GM12878 (cell line): ENCODE results near the gene C15orf62. TPM values are rescaled to one million over a fixed set of nuclear protein-coding genes. Genes with fewer than 3 reads are reported as not detected.

Experiments
- ATAC-seq: fragments of 200-7000 bp; cut with Tn5 transposase; 3 replicates; pipeline ENCODE4 v1.9.1; 2020; ENCODE audit warnings: mild to moderate bottlenecking, moderate library complexity
- BruUV-seq: library from RNA; stranded (reverse); fragments of 400-500 nt; replicated peaks from 2 replicates; lab custom pipeline; 2021; lab: Mats Ljungman, UMichigan
- CTCF ChIA-PET: fragments of 300-600 bp; sonication (Branson Sonifier 250); formaldehyde crosslinking; extraction: SDS; loops from one replicate; lab custom pipeline; 2021; ENCODE audit warnings: inconsistent platforms; lab: Yijun Ruan, JAX
- POLR2A ChIA-PET: fragments of 350-600 bp; formaldehyde crosslinking; extraction: SDS; loops from one replicate; lab custom pipeline; 2021; ENCODE audit warnings: inconsistent platforms; lab: Charles Lee
- RAD21 ChIA-PET: fragments of 300-600 bp; sonication (Branson Sonifier 250); formaldehyde crosslinking; loops from one replicate; lab custom pipeline; 2023; ENCODE audit warnings: antibody characterized with exemption; ENCODE audit not compliant: unreplicated experiment; lab: Charles Lee
- SMC1A ChIA-PET: fragments of 300-600 bp; sonication (Branson Sonifier 250); formaldehyde crosslinking; loops from one replicate; lab custom pipeline; 2023; ENCODE audit not compliant: unreplicated experiment, uncharacterized antibody; lab: Charles Lee
- DNase-seq: peaks from one replicate; pipeline ENCODE4 v3.0.0-alpha.2; 2011; ENCODE audit warnings: low read depth, low spot score
- FAIRE-seq: peaks from 3 replicates; lab custom pipeline; 2011; peaks lifted over from hg19 to GRCh38; lab: Jason Lieb, UNC
- H2AFZ ChIP-seq: 2 replicates; pipeline ENCODE4 v1.6.0; 2011; ENCODE audit warnings: low read depth, low read length, control low read depth; ENCODE audit not compliant: control insufficient read depth
- H3K27ac ChIP-seq: 2 replicates; pipeline ENCODE4 v1.5.1; 2011; ENCODE audit warnings: control low read depth; ENCODE audit not compliant: control insufficient read depth, insufficient read depth
- H3K27me3 ChIP-seq, 2 experiments: replicated peaks in 1 of 2; 2 replicates each; pipeline versions ENCODE4 v1.6.0 to v1.6.1; 2011; ENCODE audit warnings: low read length in 1 of 2; ENCODE audit not compliant: control insufficient read depth in 2 of 2, insufficient read depth in 2 of 2
- H3K36me3 ChIP-seq, 2 experiments: 2 replicates each; pipeline ENCODE4 v1.5.1; 2011; ENCODE audit warnings: low read length in 1 of 2; ENCODE audit not compliant: control insufficient read depth in 2 of 2, insufficient read depth in 2 of 2
- H3K4me1 ChIP-seq: 2 replicates; pipeline ENCODE4 v1.6.1; 2011; ENCODE audit warnings: mild to moderate bottlenecking, low read length, moderate library complexity, mixed read lengths; ENCODE audit not compliant: control insufficient read depth, insufficient read depth
- H3K4me2 ChIP-seq: 2 replicates; pipeline ENCODE4 v1.6.0; 2011; ENCODE audit warnings: control low read depth; ENCODE audit not compliant: control insufficient read depth, insufficient read depth
- H3K4me3 ChIP-seq: fragments of 200-600 bp; sonication (generic); 2 replicates; pipeline ENCODE4 v1.5.1; 2016
- H3K79me2 ChIP-seq: 2 replicates; pipeline ENCODE4 v1.6.0; 2011; ENCODE audit warnings: low read length; ENCODE audit not compliant: control insufficient read depth, insufficient read depth
- H3K9ac ChIP-seq: 2 replicates; pipeline ENCODE4 v1.8.0; 2011; ENCODE audit warnings: low read length, control low read depth, mixed read lengths; ENCODE audit not compliant: control insufficient read depth, insufficient read depth
- H3K9me3 ChIP-seq: replicated peaks from 3 replicates; pipeline ENCODE4 v1.5.1; 2011; ENCODE audit warnings: mild to moderate bottlenecking, low read length; ENCODE audit not compliant: control insufficient read depth, insufficient read depth
- H4K20me1 ChIP-seq: 2 replicates; pipeline ENCODE4 v1.6.0; 2011; ENCODE audit not compliant: control insufficient read depth, insufficient read depth
- BMI1 ChIP-seq: fragments of 450-650 bp; IDR thresholded peaks from 2 replicates; pipeline ENCODE4 v1.6.1; 2016; ENCODE audit warnings: mild to moderate bottlenecking, moderate library complexity, borderline replicate concordance
- CUX1 ChIP-seq: IDR thresholded peaks from 2 replicates; pipeline ENCODE4 v1.6.1; 2012; ENCODE audit warnings: improper control_type of control experiment, low read depth, low read length; ENCODE audit not compliant: insufficient replicate concordance
- FOS ChIP-seq: IDR thresholded peaks from 3 replicates; pipeline ENCODE4 v1.6.1; 2011; ENCODE audit warnings: borderline replicate concordance; ENCODE audit not compliant: insufficient read length; ENCODE audit errors: extremely low read depth
- MEF2B ChIP-seq: fragments of 450-650 bp; IDR thresholded peaks from 2 replicates; pipeline ENCODE4 v1.6.1; 2018; ENCODE audit warnings: mild to moderate bottlenecking, moderate library complexity; ENCODE audit not compliant: partially characterized antibody, poor library complexity, severe bottlenecking
- NRF1 ChIP-seq: conservative IDR thresholded peaks from 2 replicates; pipeline ENCODE4 v1.6.1; 2011; ENCODE audit warnings: mild to moderate bottlenecking, low read depth, low read length, improper control_type of control experiment
- POLR2A ChIP-seq: IDR thresholded peaks from 2 replicates; pipeline ENCODE4 v1.6.1; 2011; ENCODE audit warnings: low read depth, mild to moderate bottlenecking, low read length
- SMC3 ChIP-seq: IDR thresholded peaks from 2 replicates; pipeline ENCODE4 v1.6.1; 2011; ENCODE audit warnings: low read length, improper control_type of control experiment, borderline replicate concordance
- SP1 ChIP-seq: IDR thresholded peaks from one replicate; pipeline ENCODE4 v1.6.1; 2011; ENCODE audit warnings: low read depth, low read length
- ZBED1 ChIP-seq: IDR thresholded peaks from 2 replicates; pipeline ENCODE4 v1.6.1; 2016; ENCODE audit warnings: borderline replicate concordance
- ZNF24 ChIP-seq: fragments of 450-650 bp; IDR thresholded peaks from 2 replicates; pipeline ENCODE4 v1.6.1; 2017; ENCODE audit warnings: antibody characterized with exemption, mild to moderate bottlenecking
- WGBS: methylation state at CpG from one replicate; pipeline ENCODE4 v1.1.6; 2016; ENCODE audit warnings: low lambda C conversion rate; ENCODE audit not compliant: insufficient replicate concordance, insufficient coverage; ENCODE audit errors: missing lambda C conversion rate; 5-methylcytosine and 5-hydroxymethylcytosine counted together
- in situ Hi-C: fragments of 300-500 bp; cut with MboI; formaldehyde crosslinking; loops from 9 replicates; pipeline ENCODE4 v1.14.3; 2018; ENCODE audit warnings: mixed read lengths
- intact Hi-C: fragments of 100-400 bp; cut with micrococcal nuclease; formaldehyde crosslinking; loops from one replicate; pipeline ENCODE4 v1.14.2; 2022; ENCODE audit not compliant: unreplicated experiment
- polyA plus RNA-seq, 11 experiments: library from polyadenylated mRNA; depleted of rRNA in 4 of 11; unstranded in 6 of 11; stranded (reverse) in 5 of 11; fragments of >200 nt; fragmentation: Nextera tagmentation in 4 of 11; fragmentation: Illumina TruSeq in 1 of 11; extraction: Ambion mirVana in 4 of 11; extraction: Trizol in 1 of 11; gene quantifications; 1 replicate in 1 of 11; 2 replicates in 10 of 11; pipeline versions ENCODE4 v1.2.1 to v1.2.3, GENCODE V29; 2011 to 2016; ENCODE audit warnings: inconsistent platforms in 2 of 11, missing spikeins in 2 of 11, low read depth in 1 of 11
- total RNA-seq, 4 experiments: library from RNA; depleted of rRNA in 3 of 4; stranded (reverse); fragments of >200 nt in 3 of 4; fragmentation: Illumina TruSeq in 1 of 4; extraction: Trizol in 1 of 4; gene quantifications; 2 replicates each; pipeline versions ENCODE4 v1.2.1 to v1.2.3, GENCODE V29; 2013 to 2021

C15orf62 gene
- total and polyA plus RNA-seq, 10 of the 15 experiments (the other 5 are each of a cell fraction or from before 2014, with no cell fraction given) = 0.06 to 0.68 (median 0.40) TPM; not detected in 1

GRCh38 chr15:40736575-40736974, 33.2 kb upstream of the C15orf62 start:
- Histone ChIP-seq H3K36me3 (peaks cover 18 to 37% of the 10 kb centered on the region in 2 experiments), H3K9ac (no peak overlapping the region), H3K4me1 (no peaks in the 10 kb centered on the region), H4K20me1 (no peaks in the 10 kb centered on the region), H3K27ac (no peak overlapping the region), H3K9me3 (no peaks in the 10 kb centered on the region), H2AFZ (no peak overlapping the region), H3K27me3 (no peaks in the 10 kb centered on the region), H3K4me2 (no peak overlapping the region), H3K4me3 (no peak overlapping the region), H3K79me2 (no peaks in the 10 kb centered on the region)
- WGBS = 83% methylated on average over 4 of the region's 4 CpGs
- no TSS peak for BruUV-seq
- ChIA-PET CTCF (interaction anchor here (0.7 to 1.0 kb wide), 2 partner anchors 46 to 1021 kb away, joined by 3 read pairs; no protein-coding TSS in a partner anchor), SMC1A (interaction anchor here (1.4 to 3.0 kb wide), 2 partner anchors 29 to 46 kb away, joined by 4 to 9 read pairs; no protein-coding TSS in a partner anchor), RAD21 (no interaction called here), POLR2A (no interaction called here)
- in situ Hi-C loops (no loop called here), intact Hi-C loops (no loop called here)
- TF ChIP-seq POLR2A = no peak
- no peak for TF ChIP-seq SMC3
- TF ChIP-seq ZBED1 = no peak
- TF ChIP-seq CUX1 = no peak
- no peak for TF ChIP-seq MEF2B
- TF ChIP-seq SP1 = no peak
- no peak for TF ChIP-seq FOS
- TF ChIP-seq BMI1 = no peak
- no peak for TF ChIP-seq ZNF24
- no peak for TF ChIP-seq NRF1
- DNase-seq (no peak), ATAC-seq (no peak), FAIRE-seq (no peak)
